Measurements from ENCODE around the gene DAB1.

Gene DAB1

DNA sequence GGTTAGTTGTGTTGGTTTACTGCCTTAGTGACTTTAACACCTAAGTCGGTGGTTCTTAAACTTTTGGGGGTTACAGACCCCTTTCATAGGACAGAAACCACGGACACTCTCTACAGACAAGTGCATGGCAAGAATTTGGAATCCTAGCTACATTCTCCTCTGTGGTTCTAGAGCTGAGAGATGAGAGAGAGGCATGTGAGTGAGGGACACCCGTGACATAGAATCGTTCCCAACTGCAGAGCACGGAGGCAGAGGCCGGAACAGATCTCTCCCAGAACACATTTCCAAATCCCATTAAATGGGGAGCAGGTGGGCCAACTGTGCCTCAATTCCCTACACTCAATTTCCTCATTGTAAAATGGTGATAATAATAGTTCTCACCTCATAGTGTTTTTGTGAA is 60.7 kb downstream of the DAB1 start:
- no peak overlapping the region for H3K27ac ChIP-seq
- TF ChIP-seq, protein P1, sequence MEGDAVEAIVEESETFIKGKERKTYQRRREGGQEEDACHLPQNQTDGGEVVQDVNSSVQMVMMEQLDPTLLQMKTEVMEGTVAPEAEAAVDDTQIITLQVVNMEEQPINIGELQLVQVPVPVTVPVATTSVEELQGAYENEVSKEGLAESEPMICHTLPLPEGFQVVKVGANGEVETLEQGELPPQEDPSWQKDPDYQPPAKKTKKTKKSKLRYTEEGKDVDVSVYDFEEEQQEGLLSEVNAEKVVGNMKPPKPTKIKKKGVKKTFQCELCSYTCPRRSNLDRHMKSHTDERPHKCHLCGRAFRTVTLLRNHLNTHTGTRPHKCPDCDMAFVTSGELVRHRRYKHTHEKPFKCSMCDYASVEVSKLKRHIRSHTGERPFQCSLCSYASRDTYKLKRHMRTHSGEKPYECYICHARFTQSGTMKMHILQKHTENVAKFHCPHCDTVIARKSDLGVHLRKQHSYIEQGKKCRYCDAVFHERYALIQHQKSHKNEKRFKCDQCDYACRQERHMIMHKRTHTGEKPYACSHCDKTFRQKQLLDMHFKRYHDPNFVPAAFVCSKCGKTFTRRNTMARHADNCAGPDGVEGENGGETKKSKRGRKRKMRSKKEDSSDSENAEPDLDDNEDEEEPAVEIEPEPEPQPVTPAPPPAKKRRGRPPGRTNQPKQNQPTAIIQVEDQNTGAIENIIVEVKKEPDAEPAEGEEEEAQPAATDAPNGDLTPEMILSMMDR (conservative IDR thresholded peaks at IDR 0.05): no peak

DNA sequence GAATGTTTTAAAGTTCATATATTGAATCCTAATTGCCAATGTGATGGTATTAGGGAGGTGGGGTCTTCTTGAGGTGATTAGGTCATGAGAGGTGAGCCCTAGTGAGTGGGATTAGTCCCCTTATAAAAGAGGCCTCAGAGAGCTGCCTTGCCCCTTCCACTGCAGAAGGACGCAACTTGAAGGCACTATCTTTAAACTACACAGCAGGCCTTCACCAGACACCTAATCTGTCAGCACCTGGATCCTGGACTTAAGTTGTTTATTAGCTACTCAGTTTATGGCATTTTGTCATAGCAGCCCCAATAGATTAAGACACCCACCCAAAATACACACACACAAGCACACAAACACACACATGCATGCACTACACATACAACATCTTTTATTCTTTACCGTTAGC is 61.4 kb downstream of the DAB1 start:
- TF ChIP-seq, protein P1 (conservative IDR thresholded peaks at IDR 0.05): no peak
- H3K27ac ChIP-seq: no peak overlapping the region

DNA sequence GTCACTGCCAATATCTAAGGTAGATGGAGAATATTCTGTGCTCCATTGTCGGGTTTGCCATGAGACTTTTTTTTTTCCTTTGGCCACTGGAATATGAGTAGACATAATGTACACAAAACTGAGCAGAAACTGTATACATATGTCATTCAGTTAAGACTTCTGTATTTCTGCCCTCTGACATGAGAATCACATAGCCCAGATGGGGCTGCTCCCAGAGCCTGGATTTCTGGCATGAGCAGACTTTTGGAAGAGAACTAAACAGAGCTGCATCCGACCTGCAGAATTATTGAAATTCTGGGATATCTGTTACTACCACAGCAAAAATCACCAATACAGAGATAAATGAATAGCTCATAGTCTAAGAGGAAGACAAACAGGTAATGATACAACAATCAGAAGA is 62.3 kb downstream of the DAB1 start:
- TF ChIP-seq, protein P1 (conservative IDR thresholded peaks at IDR 0.05): no peak
- H3K27ac ChIP-seq: no peak overlapping the region

DNA sequence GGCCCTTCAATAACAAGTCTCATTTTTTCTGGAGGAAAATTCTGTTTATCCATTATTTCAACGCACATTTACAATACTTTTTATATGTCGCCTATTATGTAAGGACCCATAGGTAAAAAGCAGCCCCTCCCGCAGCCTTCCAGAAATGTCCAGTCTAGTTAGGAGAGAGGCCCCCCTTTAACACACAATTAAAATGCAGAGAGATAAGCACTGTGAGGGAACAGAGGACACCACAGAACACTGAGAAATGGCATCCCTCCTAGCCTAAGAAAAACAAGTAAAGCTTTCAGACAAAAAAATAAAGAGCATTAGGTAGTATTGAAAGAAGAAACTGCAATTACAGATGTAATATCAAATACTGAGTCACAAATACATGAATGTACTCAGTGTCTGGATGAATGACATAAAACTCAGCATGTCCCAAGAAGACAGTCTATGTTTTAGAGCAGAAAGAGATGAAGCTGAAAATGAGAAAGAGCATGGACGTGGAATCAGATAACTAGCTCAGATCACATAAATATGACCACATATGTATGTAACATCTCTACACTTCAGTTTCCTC is 62.9 kb downstream of the DAB1 start:
- TF ChIP-seq, protein P1 (conservative IDR thresholded peaks at IDR 0.05): no peak
- H3K27ac ChIP-seq: no peak overlapping the region

DNA sequence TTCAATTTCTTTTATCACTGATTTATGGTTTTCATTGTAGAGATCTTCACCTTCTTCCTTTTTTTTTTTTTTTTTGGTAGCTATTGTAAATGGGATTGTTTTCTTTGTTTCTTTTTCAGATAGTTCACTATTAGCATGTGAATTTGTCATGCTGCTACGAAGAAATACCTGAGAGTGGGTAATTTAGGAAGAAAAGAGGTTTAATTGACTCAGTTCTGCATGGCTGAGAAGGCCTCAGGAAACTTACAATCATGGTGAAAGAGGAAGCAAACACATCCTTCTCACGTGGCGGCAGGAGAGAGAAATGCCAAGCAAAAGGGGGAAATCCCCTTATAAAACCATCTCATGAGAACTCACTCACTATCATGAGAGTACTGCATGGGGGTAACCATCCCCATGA is 66.4 kb downstream of the DAB1 start:
- TF ChIP-seq, protein P1 (conservative IDR thresholded peaks at IDR 0.05): no peak
- H3K27ac ChIP-seq: no peak overlapping the region

DNA sequence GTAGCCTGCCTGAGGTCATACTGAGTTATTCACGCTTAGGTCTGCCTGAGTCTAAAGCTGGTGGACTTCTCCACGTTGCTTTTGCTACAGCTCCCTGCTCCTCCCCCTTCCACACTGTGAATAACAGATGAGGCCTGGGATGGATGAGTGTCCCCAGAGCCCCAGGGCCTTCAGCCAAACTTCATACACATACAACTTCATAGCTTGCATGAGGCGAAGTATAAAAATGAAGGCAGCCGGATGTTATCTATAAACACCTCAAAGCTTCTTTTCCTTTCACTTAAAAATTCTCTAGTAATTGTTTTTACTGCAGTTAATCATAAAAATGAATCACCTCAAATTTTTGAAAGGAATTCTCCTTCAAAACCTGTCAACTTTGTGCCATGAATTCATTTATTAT is 70.2 kb downstream of the DAB1 start:
- TF ChIP-seq, protein P1 (conservative IDR thresholded peaks at IDR 0.05): no peak
- H3K27ac ChIP-seq: no peak overlapping the region

DNA sequence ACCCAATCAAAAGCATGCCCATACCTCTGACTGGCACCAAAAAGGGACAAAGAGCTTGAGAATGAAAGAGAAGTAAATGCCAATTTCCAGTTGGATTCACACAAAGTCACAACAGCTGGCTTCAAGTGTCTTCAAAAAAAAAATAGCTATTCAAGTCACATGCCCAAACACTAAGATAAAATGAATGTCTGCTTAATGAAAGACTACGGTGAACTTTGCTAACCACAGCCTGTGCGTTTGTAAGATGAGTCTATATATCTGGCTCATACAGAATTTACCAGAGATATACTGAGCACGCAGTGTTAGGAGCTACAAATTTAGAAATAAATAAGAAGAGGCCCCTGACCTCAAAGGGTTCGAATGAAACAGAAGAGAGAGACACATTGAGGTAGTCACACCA is 73.2 kb downstream of the DAB1 start:
- no peak overlapping the region for H3K27ac ChIP-seq
- TF ChIP-seq, protein P1 (conservative IDR thresholded peaks at IDR 0.05): no peak

All from VCaP (cell line).